ENCODE data around the gene NUDT1. TPM values are rescaled to one million over a fixed set of nuclear protein-coding genes. Genes with fewer than 3 reads are reported as not detected.

NUDT1 gene
- total RNA-seq, 1 experiment from 2014 or later: 47.4 TPM

- BruUV-seq (replicated peaks): no TSS peak
- Histone ChIP-seq H3K9ac (ENCODE audit: low read length) (no peak overlapping the region), H3K4me3 (replicated peaks in 1 of 2; ENCODE audit: low read depth in 1 of 2, low read length in 2 of 2) (no peak overlapping the region), H3K27me3 (ENCODE audit: insufficient read depth, low read length) (no peaks in the 10 kb centered on the region), H3K79me2 (ENCODE audit: insufficient read depth, low read length) (peaks cover 8% of the 10 kb centered on the region; the same call in 1 of the 2 replicates), H2AFZ (ENCODE audit: low read depth, low read length, poor library complexity, severe bottlenecking) (no peak overlapping the region), H3K9me2 (ENCODE audit: insufficient read depth) (no peaks in the 10 kb centered on the region), H3K9me3 (ENCODE audit: control insufficient read depth in 1 of 2, insufficient read depth in 1 of 2, low read depth in 1 of 2, low read length in 2 of 2) (no peaks in the 10 kb centered on the region), H4K20me1 (ENCODE audit: insufficient read depth) (no peaks in the 10 kb centered on the region), H3K36me3 (ENCODE audit: control insufficient read depth in 1 of 2, insufficient read depth in 2 of 2, low read length in 2 of 2) (peaks cover 13 to 15% of the 10 kb centered on the region in 2 experiments; a peak in 3 of 4 replicates), H3K27ac (ENCODE audit: low read depth, low read length) (no peak overlapping the region), H3K4me2 (ENCODE audit: low read length) (no peak overlapping the region), H3K4me1 (ENCODE audit: control insufficient read depth in 1 of 2, insufficient read depth in 2 of 2, low read length in 2 of 2) (peaks cover 0 to 3% of the 10 kb centered on the region in 2 experiments; a peak in 1 of 4 replicates)
- no peak for ATAC-seq
- ChIA-PET RAD21 (ENCODE audit: low non-redundant PET in 1 of 2, low total read pairs in 2 of 2, uncharacterized antibody in 2 of 2, unreplicated experiment in 2 of 2) (no interaction called here), CTCF (no interaction called here), POLR2A (no interaction called here)
- DNase-seq (ENCODE audit: low read depth, low spot score): no peak
- intact Hi-C loops (cut with micrococcal nuclease): no loop called here
- no peak for TF ChIP-seq CBX3 (IDR thresholded peaks at IDR 0.05; ENCODE audit: low read depth)
- no peak for TF ChIP-seq ATF3 (IDR thresholded peaks at IDR 0.05)
- TF ChIP-seq TCF7L2 (IDR thresholded peaks at IDR 0.05; ENCODE audit: borderline replicate concordance, extremely low read depth, insufficient read depth, insufficient read length): no peak
- no peak for TF ChIP-seq JUND (IDR thresholded peaks at IDR 0.05)
- no peak for TF ChIP-seq POLR2A (IDR thresholded peaks at IDR 0.05; ENCODE audit: borderline replicate concordance, extremely low read depth, insufficient read depth, insufficient read length)
- no peak for TF ChIP-seq EGR1 (IDR thresholded peaks at IDR 0.05; ENCODE audit: low read depth)
These were observed 22.4 kb upstream of the NUDT1 start for GRCh38 chr7:2219606-2220005.

- ChIA-PET CTCF (no interaction called here), POLR2A (no interaction called here)
These were observed 22.0 kb upstream of the NUDT1 start for GRCh38 chr7:2220030-2220429.

More at GRCh38 chr7:2220030-2220429, 22.0 kb upstream of the NUDT1 start:
- H4K20me1 ChIP-seq (ENCODE audit: insufficient read depth): no peaks in the 10 kb centered on the region
- no peak overlapping the region for H3K27ac ChIP-seq (ENCODE audit: low read depth, low read length)
- H3K4me1 ChIP-seq (ENCODE audit: control insufficient read depth in 1 of 2, insufficient read depth in 2 of 2, low read length in 2 of 2): peaks cover 0 to 7% of the 10 kb centered on the region in 2 experiments; a peak in 2 of 4 replicates
- H3K79me2 ChIP-seq (ENCODE audit: insufficient read depth, low read length): peaks cover 13% of the 10 kb centered on the region; the same call in 1 of the 2 replicates
- H3K9me3 ChIP-seq (ENCODE audit: control insufficient read depth in 1 of 2, insufficient read depth in 1 of 2, low read depth in 1 of 2, low read length in 2 of 2): no peaks in the 10 kb centered on the region
- H3K36me3 ChIP-seq (ENCODE audit: control insufficient read depth in 1 of 2, insufficient read depth in 2 of 2, low read length in 2 of 2): peaks cover 13 to 16% of the 10 kb centered on the region in 2 experiments; a peak in 3 of 4 replicates
- no peak for ATAC-seq
- H3K4me3 ChIP-seq (replicated peaks in 1 of 2; ENCODE audit: low read depth in 1 of 2, low read length in 2 of 2): no peak overlapping the region
- H3K9me2 ChIP-seq (ENCODE audit: insufficient read depth): no peaks in the 10 kb centered on the region
- H3K4me2 ChIP-seq (ENCODE audit: low read length): no peak overlapping the region
- H3K27me3 ChIP-seq (ENCODE audit: insufficient read depth, low read length): no peaks in the 10 kb centered on the region
- TF ChIP-seq ZFX (IDR thresholded peaks at IDR 0.05) (no peak), SRF (IDR thresholded peaks at IDR 0.05; ENCODE audit: low read depth) (no peak), CBX3 (IDR thresholded peaks at IDR 0.05; ENCODE audit: low read depth) (no peak), ZBTB33 (IDR thresholded peaks at IDR 0.05; ENCODE audit: extremely low read depth, insufficient replicate concordance, low read length) (no peak), POLR2A (IDR thresholded peaks at IDR 0.05; ENCODE audit: borderline replicate concordance, extremely low read depth, insufficient read depth, insufficient read length) (no peak), CEBPB (IDR thresholded peaks at IDR 0.05; ENCODE audit: low read depth) (no peak), SP1 (IDR thresholded peaks at IDR 0.05; ENCODE audit: low read depth) (no peak), EZH2 (IDR thresholded peaks at IDR 0.05) (no peak)
- H2AFZ ChIP-seq (ENCODE audit: low read depth, low read length, poor library complexity, severe bottlenecking): no peak overlapping the region
- no peak overlapping the region for H3K9ac ChIP-seq (ENCODE audit: low read length)
- DNase-seq (ENCODE audit: low read depth, low spot score): no peak
- intact Hi-C loops (cut with micrococcal nuclease): no loop called here
- BruUV-seq (replicated peaks): no TSS peak
- RAD21 ChIA-PET (ENCODE audit: low non-redundant PET in 1 of 2, low total read pairs in 2 of 2, uncharacterized antibody in 2 of 2, unreplicated experiment in 2 of 2): no interaction called here
